ENCODE measurements around the gene METRNL.

GRCh38 chr17:83132251-83133081, 53.1 kb downstream of the METRNL start:
- TF ChIP-seq CTCF (IDR thresholded peaks at IDR 0.05) (no peak), POLR2A (IDR thresholded peaks at IDR 0.05) (no peak)

All from uterus (tissue), 2 donors.